HFF-Myc (cell line): ENCODE data around the gene REPS1.

Experiments used
- DNase-seq: peaks from one replicate; pipeline ENCODE4 v3.0.0-alpha.2; 2011; ENCODE audit warnings: low read depth; ENCODE audit errors: extremely low read depth
- H3K4me3 ChIP-seq: replicated peaks from 2 replicates; pipeline ENCODE4 v1.5.1; 2011; ENCODE audit warnings: low read depth, mild to moderate bottlenecking, control low read depth, low read length
- TF ChIP-seq, protein P1 (sequence below): IDR thresholded peaks from 2 replicates; pipeline ENCODE4 v1.5.1; 2012; ENCODE audit warnings: mild to moderate bottlenecking, low read depth, low read length, control low read depth; ENCODE audit errors: missing control alignments

REPS1 gene

DNA sequence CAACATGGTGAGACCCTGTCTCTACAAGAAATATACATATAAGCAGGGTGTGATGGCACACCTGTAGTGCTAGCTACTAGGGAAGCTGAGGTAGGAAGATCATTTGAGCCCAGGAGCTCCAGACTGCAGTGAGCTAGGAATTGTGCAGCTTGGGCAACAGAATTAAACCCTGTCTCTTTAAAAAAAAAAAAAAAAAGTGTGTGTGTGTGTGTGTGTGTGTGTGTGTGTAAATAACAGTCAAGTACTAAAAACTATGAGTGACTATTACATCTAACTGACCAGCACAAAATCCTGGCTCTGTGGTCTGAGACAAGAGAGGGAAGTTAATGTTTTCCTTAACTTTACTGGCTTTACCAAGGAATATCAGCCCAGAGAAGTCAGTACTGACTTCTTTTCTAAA is 32.8 kb downstream of the REPS1 start:
- no peak for DNase-seq
- no peak overlapping the region for H3K4me3 ChIP-seq
- TF ChIP-seq, protein P1, sequence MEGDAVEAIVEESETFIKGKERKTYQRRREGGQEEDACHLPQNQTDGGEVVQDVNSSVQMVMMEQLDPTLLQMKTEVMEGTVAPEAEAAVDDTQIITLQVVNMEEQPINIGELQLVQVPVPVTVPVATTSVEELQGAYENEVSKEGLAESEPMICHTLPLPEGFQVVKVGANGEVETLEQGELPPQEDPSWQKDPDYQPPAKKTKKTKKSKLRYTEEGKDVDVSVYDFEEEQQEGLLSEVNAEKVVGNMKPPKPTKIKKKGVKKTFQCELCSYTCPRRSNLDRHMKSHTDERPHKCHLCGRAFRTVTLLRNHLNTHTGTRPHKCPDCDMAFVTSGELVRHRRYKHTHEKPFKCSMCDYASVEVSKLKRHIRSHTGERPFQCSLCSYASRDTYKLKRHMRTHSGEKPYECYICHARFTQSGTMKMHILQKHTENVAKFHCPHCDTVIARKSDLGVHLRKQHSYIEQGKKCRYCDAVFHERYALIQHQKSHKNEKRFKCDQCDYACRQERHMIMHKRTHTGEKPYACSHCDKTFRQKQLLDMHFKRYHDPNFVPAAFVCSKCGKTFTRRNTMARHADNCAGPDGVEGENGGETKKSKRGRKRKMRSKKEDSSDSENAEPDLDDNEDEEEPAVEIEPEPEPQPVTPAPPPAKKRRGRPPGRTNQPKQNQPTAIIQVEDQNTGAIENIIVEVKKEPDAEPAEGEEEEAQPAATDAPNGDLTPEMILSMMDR, result no peak

GRCh38 chr6:138953451-138953850 is 34.6 kb downstream of the REPS1 start:
- TF ChIP-seq, protein P1, result no peak
- H3K4me3 ChIP-seq, result no peak overlapping the region
- no peak for DNase-seq

- TF ChIP-seq, protein P1, result no peak
- DNase-seq, result no peak
- H3K4me3 ChIP-seq, result no peak overlapping the region
These were observed 39.4 kb downstream of the REPS1 start for GRCh38 chr6:138948546-138949179.

DNA sequence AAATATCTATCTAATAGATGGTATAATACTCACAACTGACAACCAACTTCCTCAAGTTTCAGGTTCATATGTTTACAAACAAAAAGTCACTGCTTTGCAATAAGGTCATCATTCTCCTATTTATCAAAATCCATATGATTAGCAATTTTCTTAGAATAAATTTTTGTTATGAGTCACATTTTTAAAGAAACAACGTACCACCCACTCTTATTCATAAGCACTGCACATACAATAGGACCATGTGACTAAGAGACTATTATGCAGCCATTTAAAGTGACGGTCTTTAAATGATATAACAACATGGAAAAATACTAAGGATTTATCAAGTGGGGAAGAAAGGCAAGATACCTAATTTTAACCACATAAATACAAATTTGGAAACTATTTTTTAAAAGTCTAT is 40.0 kb downstream of the REPS1 start:
- no peak for DNase-seq

DNA sequence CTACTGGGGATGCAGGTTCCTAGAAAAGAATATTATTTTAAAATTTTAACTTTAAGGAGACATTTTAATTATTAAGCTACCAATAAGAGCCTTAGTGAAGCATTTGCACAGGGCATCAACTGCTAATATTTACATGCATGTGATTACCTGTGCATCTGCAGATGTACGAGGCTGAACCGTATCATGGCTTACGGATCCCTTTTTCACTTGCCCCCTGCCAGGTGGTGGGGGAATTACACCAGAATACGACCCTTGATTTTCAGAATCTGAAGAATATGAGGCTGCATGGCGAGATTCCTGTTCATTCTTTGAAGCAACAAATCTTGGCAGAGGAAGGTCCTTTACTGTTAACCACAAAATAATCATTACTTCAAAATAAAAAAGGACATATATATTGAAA is 42.7 kb downstream of the REPS1 start:
- H3K4me3 ChIP-seq, result no peak overlapping the region
- DNase-seq, result no peak
- TF ChIP-seq, protein P1, result no peak

More for the DNA sequence above, 40.0 kb downstream of the REPS1 start:
- TF ChIP-seq, protein P1, result no peak
- H3K4me3 ChIP-seq, result no peak overlapping the region

GRCh38 chr6:138944412-138944811 is 43.6 kb downstream of the REPS1 start:
- no peak overlapping the region for H3K4me3 ChIP-seq
- DNase-seq, result no peak
- TF ChIP-seq, protein P1, result no peak
